ENCODE results near the gene TRAF5.

The TRAF5 gene

GRCh38 chr1:211328084-211328694, 1.6 kb downstream of the TRAF5 start:
- no peak for DNase-seq (ENCODE audit: low spot score)

DNA sequence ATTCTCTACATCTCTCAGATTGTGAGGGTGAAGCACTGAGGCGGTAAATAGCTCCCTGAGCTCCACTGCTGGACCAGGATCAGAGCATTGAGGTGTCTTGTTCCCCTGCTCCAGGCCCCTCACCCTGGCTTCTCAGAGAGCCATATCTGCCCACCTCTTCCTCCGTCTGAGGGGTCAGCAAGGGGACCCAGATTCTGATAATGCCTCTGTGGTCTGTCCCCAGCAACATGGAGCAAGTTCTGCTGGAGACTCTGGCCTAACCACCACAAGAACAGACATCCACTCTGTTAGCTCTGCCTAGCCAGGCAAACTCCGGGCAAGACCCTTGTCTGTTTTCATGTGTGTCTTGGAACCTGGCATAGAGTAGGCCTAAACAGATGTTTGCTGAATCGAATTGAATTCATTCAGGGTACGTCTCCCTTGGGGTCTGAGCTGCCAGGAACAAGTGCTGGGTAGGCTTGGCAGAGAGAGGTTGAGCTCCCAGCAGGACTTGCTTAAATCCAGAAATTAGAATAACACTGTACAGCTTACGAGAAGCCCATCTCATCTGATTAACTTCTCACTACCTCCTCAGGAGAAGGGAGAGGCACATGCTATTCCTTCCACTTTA, 2.3 kb downstream of the TRAF5 start:
- DNase-seq (ENCODE audit: low spot score): no peak

- DNase-seq (ENCODE audit: low spot score): no peak
Observed at GRCh38 chr1:211329764-211330201, 3.1 kb downstream of the TRAF5 start.

DNA sequence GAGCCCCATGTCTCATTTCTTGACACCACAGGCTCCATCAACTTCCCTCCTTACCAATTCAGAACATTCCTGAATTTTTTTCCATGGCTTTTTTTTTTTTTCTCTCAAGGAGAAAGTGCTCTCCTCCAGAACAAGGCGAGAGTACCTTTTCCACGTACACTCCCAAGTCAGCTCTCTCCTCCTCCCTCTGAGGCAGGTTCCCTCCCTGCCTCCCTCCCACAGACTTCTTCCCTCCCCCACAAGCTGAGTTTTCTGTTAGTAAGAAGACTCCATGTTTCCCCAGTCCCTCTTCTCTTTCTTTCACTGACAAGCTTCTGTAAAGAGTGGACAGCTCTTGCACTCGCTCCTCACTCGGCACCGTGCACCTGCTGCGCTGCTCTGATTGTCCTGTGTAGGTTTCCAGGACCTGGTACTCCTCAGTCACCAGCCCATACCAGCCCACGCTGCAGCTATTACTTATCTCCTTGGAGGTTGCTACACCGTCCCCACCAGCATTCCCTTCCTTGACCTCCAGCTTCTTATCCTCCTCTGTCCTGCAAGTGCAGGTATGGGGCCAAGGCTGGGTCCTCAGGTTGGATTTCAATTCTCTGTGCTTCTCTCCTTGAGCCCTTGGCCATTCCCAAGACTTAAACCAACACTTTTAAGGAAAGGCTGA, 3.8 kb downstream of the TRAF5 start:
- no peak for DNase-seq (ENCODE audit: low spot score)

- DNase-seq (ENCODE audit: low spot score): no peak
Observed at GRCh38 chr1:211331011-211331709, 4.5 kb downstream of the TRAF5 start.

- DNase-seq (ENCODE audit: low spot score): no peak
Observed at GRCh38 chr1:211332036-211332616, 5.5 kb downstream of the TRAF5 start.

GRCh38 chr1:211332830-211333229, 6.2 kb downstream of the TRAF5 start:
- no peak for DNase-seq (ENCODE audit: low spot score)

DNA sequence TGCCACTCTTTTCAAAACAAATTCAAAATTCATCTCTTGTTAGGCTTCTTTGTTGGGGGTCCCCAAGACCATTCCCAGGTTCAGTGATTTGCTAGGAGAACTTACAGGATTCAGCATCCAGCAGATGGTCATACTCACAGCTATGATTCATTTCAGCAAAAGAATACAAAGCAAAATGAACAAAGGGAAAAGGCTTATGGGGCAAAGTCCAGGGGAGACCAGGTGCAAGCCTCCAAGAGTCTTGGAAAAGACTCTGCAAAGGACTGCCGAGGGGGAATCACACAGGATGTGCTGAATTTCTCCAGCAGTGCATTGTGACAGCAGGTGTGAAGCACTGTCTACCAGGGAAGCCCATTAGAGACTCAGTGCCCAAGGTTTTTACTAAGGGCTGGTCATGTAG, 7.3 kb downstream of the TRAF5 start:
- DNase-seq (ENCODE audit: low spot score): no peak

DNA sequence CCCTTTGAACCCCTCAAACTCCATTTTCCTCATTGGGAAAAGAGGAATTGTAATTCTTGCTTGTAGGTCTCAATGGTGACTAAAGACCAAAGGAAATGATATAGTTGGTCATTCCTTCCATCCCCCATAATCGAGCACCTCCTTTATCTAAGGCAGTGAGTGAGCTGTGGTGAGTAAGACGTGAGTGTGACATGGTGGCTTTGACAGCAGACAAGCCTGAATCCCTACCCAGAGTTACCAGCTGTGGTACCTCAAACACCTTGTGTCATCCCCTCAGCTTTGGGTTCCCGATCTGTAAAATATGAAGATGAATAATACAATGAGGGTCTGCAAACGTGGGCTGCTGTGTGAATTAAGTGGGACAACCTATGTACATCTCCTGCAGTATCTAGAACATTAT, 8.4 kb downstream of the TRAF5 start:
- DNase-seq (ENCODE audit: low spot score): no peak

GRCh38 chr1:211335522-211336157, 9.0 kb downstream of the TRAF5 start:
- no peak for DNase-seq (ENCODE audit: low spot score)

DNA sequence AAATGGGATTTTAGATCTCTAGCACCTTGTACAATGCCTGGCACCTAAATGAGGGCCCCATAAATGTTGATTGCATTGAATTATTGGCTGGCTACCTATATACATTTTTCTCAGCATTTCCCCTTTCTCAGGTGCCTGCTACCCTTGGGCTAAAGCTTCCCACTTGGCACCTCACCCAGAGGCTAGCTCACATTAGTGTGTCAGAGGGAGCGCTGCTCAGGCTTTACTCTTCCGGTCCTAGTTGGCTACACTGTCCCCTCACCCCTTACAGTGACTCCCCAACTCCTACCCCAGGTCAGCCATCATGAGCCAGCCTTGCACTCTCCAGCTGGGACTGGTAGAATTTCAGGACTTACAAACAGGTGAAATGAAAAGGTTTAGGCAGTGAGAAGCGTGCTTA, 9.5 kb downstream of the TRAF5 start:
- no peak for DNase-seq (ENCODE audit: low spot score)

- DNase-seq (ENCODE audit: low spot score): no peak
Observed at GRCh38 chr1:211336775-211337174, 10.1 kb downstream of the TRAF5 start.

GRCh38 chr1:211337430-211338223, 11.0 kb downstream of the TRAF5 start:
- DNase-seq (ENCODE audit: low spot score): no peak

DNA sequence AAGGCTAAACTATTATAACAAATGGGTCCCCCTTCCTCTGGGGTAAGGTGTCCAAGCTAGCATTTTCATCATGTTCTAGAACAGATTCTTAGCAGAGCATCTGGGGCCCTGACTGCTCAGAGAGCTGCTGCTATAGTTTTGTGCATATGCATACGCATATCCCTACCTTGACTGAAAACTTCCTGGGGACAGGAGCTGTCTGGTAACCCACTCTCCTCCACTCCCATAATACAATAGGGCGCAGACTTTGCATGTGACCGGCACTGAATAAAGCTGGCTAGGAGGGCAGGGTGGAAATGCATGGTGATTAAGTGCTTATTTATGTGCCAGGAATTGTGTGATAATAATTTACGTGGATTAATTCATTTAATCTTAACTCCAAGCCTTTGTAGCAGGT, 11.6 kb downstream of the TRAF5 start:
- DNase-seq (ENCODE audit: low spot score): no peak

- DNase-seq (ENCODE audit: low spot score): no peak
Observed at GRCh38 chr1:211339631-211340041, 13.0 kb downstream of the TRAF5 start.

DNA sequence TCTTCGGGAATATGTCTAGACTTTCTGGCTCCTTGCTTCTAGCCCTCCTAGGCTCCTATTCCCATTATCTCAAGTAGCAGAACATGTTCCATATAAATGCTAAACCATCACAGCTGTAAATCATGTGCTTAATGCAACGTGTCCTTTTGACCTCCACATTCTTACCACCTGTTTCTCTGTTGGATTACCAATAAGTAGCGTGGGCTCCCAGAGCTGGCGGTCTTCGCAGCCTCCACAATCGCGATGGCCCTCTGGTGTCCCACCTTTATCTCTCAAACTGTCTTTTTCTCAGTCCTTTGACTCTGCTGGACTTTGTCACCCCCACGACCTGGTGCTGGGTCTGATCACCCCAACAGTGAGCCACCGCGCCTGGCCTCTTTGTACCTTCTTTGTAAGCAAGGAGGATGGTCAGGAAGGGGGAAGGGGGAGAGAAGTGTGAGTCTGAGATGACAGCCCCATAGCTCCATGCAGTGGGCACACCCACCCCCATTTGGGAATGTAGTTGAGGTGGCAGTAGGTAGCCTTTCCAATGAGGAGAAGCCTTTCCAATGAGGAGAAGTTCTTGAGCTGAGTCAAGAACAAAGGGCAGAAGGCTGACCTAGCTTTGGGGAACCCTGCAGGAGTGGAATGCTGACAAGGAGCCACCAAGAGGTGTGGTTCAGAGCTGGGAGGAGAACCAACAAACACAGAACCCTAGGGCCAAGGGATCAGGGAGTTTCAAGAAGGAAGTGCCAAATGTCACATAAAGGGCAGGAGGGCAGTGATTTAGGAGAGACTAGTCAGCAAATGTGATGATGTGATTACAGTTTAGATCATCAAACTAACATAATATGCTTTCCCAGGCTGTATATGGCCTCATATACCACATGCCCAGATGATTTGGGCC, 14.2 kb downstream of the TRAF5 start:
- DNase-seq (ENCODE audit: low spot score): no peak

DNA sequence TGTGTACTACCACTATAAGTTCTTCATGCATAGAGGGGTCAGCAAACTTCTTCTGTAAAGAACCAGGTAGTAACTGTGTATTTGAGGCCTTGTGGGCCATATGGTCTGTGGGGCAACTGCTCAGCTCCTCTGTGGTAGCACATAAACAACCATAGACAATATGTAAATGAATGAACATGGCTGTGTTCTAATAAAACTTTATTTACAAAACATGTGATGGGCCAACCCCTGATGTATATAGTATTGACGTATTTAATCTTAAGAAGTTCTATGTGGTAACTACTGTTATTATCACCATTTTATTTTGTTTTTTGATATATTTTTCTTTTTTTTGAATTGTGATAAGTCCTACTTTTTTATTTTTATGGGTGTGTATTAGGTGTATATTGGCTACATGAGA, 15.4 kb downstream of the TRAF5 start:
- DNase-seq (ENCODE audit: low spot score): no peak

DNA sequence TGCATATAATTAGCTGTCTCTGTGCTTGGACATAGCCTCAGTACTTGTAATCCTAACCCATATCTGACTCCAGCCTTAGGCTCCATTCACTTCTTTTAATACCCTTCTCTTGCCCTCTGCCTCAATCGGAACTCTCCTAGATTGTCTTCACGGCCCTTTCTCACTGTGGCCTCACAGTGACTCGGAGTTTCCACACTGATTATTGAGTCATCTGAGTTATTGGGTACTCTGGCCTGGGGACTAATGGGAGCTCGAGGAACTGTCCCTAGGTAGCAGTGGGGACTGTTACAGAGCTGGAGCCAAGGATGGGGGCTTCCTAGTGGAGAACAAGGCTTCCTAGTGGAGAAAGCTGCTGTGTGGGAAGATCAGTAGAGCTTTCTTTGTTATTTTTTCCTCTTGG, 17.0 kb downstream of the TRAF5 start:
- DNase-seq (ENCODE audit: low spot score): no peak

- DNase-seq (ENCODE audit: low spot score): no peak
Observed at GRCh38 chr1:211344152-211344618, 17.6 kb downstream of the TRAF5 start.

- DNase-seq (ENCODE audit: low spot score): no peak
Observed at GRCh38 chr1:211345719-211346118, 19.1 kb downstream of the TRAF5 start.
